ENCODE data around the gene PNPLA5. TPM values are rescaled to one million over a fixed set of nuclear protein-coding genes. Genes with fewer than 3 reads are reported as not detected.

Gene PNPLA5
- total and polyA plus RNA-seq, 5 experiments from 2014 or later = not detected

GRCh38 chr22:43858156-43858895 is 33.5 kb downstream of the PNPLA5 start:
- H3K36me3 Mint-ChIP-seq = peaks cover 0 to 18% (median 6%) of the 10 kb centered on the region in 3 donors
- ATAC-seq (no peak), DNase-seq (peak in 1 of 10 donors; percentile 4)
- H3K4me1 Mint-ChIP-seq = peaks cover 0 to 8% (median 2%) of the 10 kb centered on the region in 4 donors
- POLR2A ChIA-PET = no interaction called here
- H3K27ac Mint-ChIP-seq = no peak overlapping the region
- H3K27me3 Mint-ChIP-seq = peaks cover 24 to 77% (median 61%) of the 10 kb centered on the region in 5 donors
- peaks cover 4 to 19% (median 13%) of the 10 kb centered on the region in 9 donors for H3K9me3 Mint-ChIP-seq
- H3K4me3 Mint-ChIP-seq = no peak overlapping the region

- Mint-ChIP-seq H3K4me3 (no peak overlapping the region), H3K9me3 (peaks cover 4 to 19% (median 13%) of the 10 kb centered on the region in 9 donors), H3K4me1 (peaks cover 0 to 5% (median 3%) of the 10 kb centered on the region in 4 donors), H3K27me3 (peaks cover 26 to 77% (median 61%) of the 10 kb centered on the region in 5 donors), H3K36me3 (peaks cover 0 to 18% (median 3%) of the 10 kb centered on the region in 3 donors), H3K27ac (peak overlapping the region in 1 of 10 donors; percentile 56)
- no peak for ATAC-seq
- DNase-seq = no peak
- POLR2A ChIA-PET = no interaction called here
Observed at GRCh38 chr22:43857367-43857766, 34.4 kb downstream of the PNPLA5 start.

GRCh38 chr22:43855431-43855830 is 36.4 kb downstream of the PNPLA5 start:
- POLR2A ChIA-PET = no interaction called here
- Mint-ChIP-seq H3K4me1 (peaks cover 0 to 2% (median 0%) of the 10 kb centered on the region in 4 donors), H3K27me3 (peaks cover 20 to 83% (median 56%) of the 10 kb centered on the region in 5 donors), H3K9me3 (peaks cover 4 to 19% (median 13%) of the 10 kb centered on the region in 9 donors), H3K36me3 (peaks cover 0 to 18% (median 3%) of the 10 kb centered on the region in 3 donors), H3K27ac (peak overlapping the region in 1 of 10 donors; percentile 25), H3K4me3 (no peak overlapping the region)
- DNase-seq = peak in 1 of 10 donors; percentile 34
- ATAC-seq = no peak

GRCh38 chr22:43854786-43855271 is 37.0 kb downstream of the PNPLA5 start:
- H3K27ac Mint-ChIP-seq = no peak overlapping the region
- ATAC-seq (no peak), DNase-seq (peak in 1 of 10 donors; percentile 43)
- no peak overlapping the region for H3K4me3 Mint-ChIP-seq
- H3K4me1 Mint-ChIP-seq = peaks cover 0 to 2% (median 0%) of the 10 kb centered on the region in 4 donors
- H3K9me3 Mint-ChIP-seq = peaks cover 4 to 19% (median 13%) of the 10 kb centered on the region in 9 donors
- POLR2A ChIA-PET = no interaction called here
- H3K27me3 Mint-ChIP-seq = peaks cover 17 to 82% (median 50%) of the 10 kb centered on the region in 5 donors
- peaks cover 0 to 18% (median 3%) of the 10 kb centered on the region in 3 donors for H3K36me3 Mint-ChIP-seq

GRCh38 chr22:43854121-43854785 is 37.6 kb downstream of the PNPLA5 start:
- Mint-ChIP-seq H3K27me3 (peaks cover 17 to 76% (median 46%) of the 10 kb centered on the region in 5 donors), H3K27ac (no peak overlapping the region), H3K4me3 (no peak overlapping the region), H3K9me3 (peaks cover 4 to 19% (median 13%) of the 10 kb centered on the region in 9 donors), H3K36me3 (peaks cover 0 to 18% (median 3%) of the 10 kb centered on the region in 3 donors), H3K4me1 (peaks cover 0 to 2% (median 0%) of the 10 kb centered on the region in 4 donors)
- ATAC-seq = no peak
- POLR2A ChIA-PET = no interaction called here
- peak in 1 of 10 donors; percentile 6 for DNase-seq

GRCh38 chr22:43853328-43853931 is 38.4 kb downstream of the PNPLA5 start:
- Mint-ChIP-seq H3K4me3 (no peak overlapping the region), H3K9me3 (peaks cover 4 to 18% (median 10%) of the 10 kb centered on the region in 9 donors), H3K27ac (no peak overlapping the region), H3K4me1 (peaks cover 0 to 2% (median 0%) of the 10 kb centered on the region in 4 donors), H3K27me3 (peaks cover 13 to 68% (median 41%) of the 10 kb centered on the region in 5 donors), H3K36me3 (peaks cover 0 to 13% (median 3%) of the 10 kb centered on the region in 3 donors)
- DNase-seq (peak in 1 of 10 donors; percentile 53), ATAC-seq (no peak)
- POLR2A ChIA-PET = no interaction called here

GRCh38 chr22:43852573-43853327 is 39.1 kb downstream of the PNPLA5 start:
- Mint-ChIP-seq H3K9me3 (peaks cover 4 to 18% (median 10%) of the 10 kb centered on the region in 9 donors), H3K4me1 (peaks cover 0 to 2% (median 0%) of the 10 kb centered on the region in 4 donors), H3K36me3 (peaks cover 0 to 13% (median 3%) of the 10 kb centered on the region in 3 donors), H3K4me3 (no peak overlapping the region), H3K27me3 (peaks cover 13 to 62% (median 38%) of the 10 kb centered on the region in 5 donors), H3K27ac (peak overlapping the region in 1 of 10 donors; percentile 2)
- DNase-seq (peak in 1 of 10 donors; percentile 34), ATAC-seq (no peak)
- POLR2A ChIA-PET = no interaction called here

- peaks cover 0 to 9% (median 3%) of the 10 kb centered on the region in 3 donors for H3K36me3 Mint-ChIP-seq
- H3K4me1 Mint-ChIP-seq = peaks cover 0 to 2% (median 0%) of the 10 kb centered on the region in 4 donors
- H3K27me3 Mint-ChIP-seq = peaks cover 10 to 57% (median 30%) of the 10 kb centered on the region in 5 donors
- ATAC-seq = no peak
- no peak overlapping the region for H3K4me3 Mint-ChIP-seq
- peak in 1 of 10 donors; percentile 26 for DNase-seq
- H3K27ac Mint-ChIP-seq = no peak overlapping the region
- POLR2A ChIA-PET = no interaction called here
- H3K9me3 Mint-ChIP-seq = peaks cover 3 to 12% (median 9%) of the 10 kb centered on the region in 9 donors
Observed at GRCh38 chr22:43851979-43852307, 39.9 kb downstream of the PNPLA5 start.

- H3K4me1 Mint-ChIP-seq = peaks cover 0 to 2% (median 0%) of the 10 kb centered on the region in 4 donors
- POLR2A ChIA-PET = no interaction called here
Observed at GRCh38 chr22:43851058-43851978, 40.5 kb downstream of the PNPLA5 start.

GRCh38 chr22:43850529-43850928 is 41.3 kb downstream of the PNPLA5 start:
- Mint-ChIP-seq H3K27ac (no peak overlapping the region), H3K4me3 (no peak overlapping the region), H3K4me1 (peaks cover 0 to 3% (median 0%) of the 10 kb centered on the region in 4 donors), H3K36me3 (no peaks in the 10 kb centered on the region), H3K27me3 (peaks cover 7 to 57% (median 27%) of the 10 kb centered on the region in 5 donors), H3K9me3 (peaks cover 0 to 2% (median 0%) of the 10 kb centered on the region in 9 donors)
- DNase-seq = peak in 1 of 10 donors; percentile 58
- POLR2A ChIA-PET = no interaction called here
- no peak for ATAC-seq

More at GRCh38 chr22:43851058-43851978, 40.5 kb downstream of the PNPLA5 start:
- Mint-ChIP-seq H3K36me3 (peaks cover 0 to 3% (median 2%) of the 10 kb centered on the region in 3 donors), H3K27me3 (peaks cover 8 to 57% (median 27%) of the 10 kb centered on the region in 5 donors), H3K9me3 (peaks cover 0 to 7% (median 3%) of the 10 kb centered on the region in 9 donors), H3K4me3 (no peak overlapping the region), H3K27ac (no peak overlapping the region)
- DNase-seq (peak in 1 of 10 donors; percentile 26), ATAC-seq (no peak)

- ATAC-seq = no peak
- no peak overlapping the region for H3K4me3 Mint-ChIP-seq
- peaks cover 6 to 57% (median 27%) of the 10 kb centered on the region in 5 donors for H3K27me3 Mint-ChIP-seq
- H3K4me1 Mint-ChIP-seq = peaks cover 0 to 5% (median 0%) of the 10 kb centered on the region in 4 donors
- DNase-seq = peak in 1 of 10 donors; percentile 31
- H3K9me3 Mint-ChIP-seq = peaks cover 0 to 2% (median 0%) of the 10 kb centered on the region in 9 donors
- POLR2A ChIA-PET = no interaction called here
- no peaks in the 10 kb centered on the region for H3K36me3 Mint-ChIP-seq
- no peak overlapping the region for H3K27ac Mint-ChIP-seq
Observed at GRCh38 chr22:43849731-43850130, 42.1 kb downstream of the PNPLA5 start.

Measured in naive thymus-derived CD8-positive, alpha-beta T cell (primary cell).